ENCODE results near the gene CXCL6.

Gene CXCL6

DNA sequence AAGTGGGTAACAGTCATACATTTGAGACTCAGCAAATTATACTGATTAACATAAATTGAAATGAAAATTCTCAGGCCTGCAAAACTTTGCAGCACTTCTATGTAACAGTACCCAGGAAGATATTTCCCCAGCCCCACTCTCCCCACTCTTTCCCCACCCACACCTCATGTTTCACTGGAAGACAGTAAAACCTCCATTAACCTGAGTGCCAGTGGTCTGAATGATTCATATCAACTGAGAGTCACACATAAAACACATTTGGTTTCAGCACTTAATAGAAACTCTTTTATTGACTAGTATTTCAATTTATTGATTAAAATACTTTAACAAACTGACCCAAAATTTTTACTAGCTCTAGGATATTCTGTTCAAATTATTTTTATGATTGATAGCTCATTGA, 6.9 kb downstream of the CXCL6 start:
- no peak for DNase-seq

DNA sequence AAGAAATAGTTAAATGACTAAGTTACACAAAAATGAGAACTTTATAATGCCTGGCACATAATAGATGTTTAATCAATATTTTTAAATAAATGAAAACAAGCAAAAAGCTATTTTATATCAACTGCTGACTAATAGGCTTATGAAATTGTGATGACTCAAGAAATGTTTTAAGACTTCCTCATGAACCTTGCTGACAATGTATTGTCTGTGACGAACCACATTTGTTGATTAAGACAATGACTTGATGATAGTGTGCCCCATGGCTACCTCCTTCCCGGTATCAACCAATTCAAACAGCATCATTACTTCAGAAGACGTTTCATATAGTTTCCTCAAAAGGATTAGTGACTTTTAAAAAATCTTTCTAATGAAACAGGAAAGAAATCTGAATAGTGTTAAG, 7.9 kb downstream of the CXCL6 start:
- DNase-seq = no peak

DNA sequence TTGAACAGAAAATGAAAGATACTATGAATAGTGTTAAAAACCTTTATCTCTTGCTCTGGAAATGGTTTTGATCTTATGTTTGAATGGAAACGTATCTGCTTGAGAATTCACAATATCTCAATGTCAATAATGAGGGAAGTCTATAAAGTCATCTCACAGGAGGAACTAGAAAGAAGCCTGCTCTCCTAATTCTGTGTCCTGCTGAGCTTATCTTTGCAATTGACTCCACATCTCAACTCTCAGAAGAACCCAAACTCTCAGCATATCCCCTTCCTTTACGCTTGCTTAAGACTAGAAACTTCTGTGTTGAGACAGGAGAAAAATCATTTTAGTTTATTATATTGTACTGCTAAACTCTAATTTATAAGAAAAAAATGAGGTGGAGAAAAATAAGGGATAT, 8.3 kb downstream of the CXCL6 start:
- no peak for DNase-seq

DNA sequence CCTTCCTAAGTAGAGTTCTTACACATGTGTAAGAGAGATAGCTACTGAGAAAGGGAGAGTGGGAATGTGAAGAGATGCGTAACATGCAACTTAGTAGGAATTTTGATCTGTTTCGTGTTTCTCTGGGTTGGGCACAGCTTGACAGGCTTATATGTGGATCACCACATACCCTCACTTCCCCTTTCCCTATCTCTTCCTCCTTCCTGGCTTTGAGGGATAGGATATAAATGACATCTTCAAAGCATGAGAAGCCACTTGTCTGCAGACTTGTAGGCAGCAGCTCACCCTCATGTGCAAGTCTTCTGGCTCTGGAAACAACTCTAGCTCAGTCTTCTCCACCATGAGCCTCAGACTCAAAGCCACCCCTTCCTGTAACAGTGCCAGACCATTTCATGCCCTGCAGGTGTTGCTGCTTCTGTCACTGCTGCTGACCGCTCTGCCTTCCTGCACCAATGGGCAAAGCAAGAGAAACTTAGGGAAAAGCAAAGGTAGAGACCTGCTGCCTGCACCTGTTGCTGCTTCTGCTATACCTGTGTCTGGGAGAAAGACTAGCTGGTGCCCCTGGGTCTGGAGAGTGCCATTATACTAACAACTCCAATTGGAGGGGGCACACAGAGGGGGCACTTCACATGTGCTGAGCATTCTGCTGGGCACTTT, 11.2 kb downstream of the CXCL6 start:
- DNase-seq = no peak

DNA sequence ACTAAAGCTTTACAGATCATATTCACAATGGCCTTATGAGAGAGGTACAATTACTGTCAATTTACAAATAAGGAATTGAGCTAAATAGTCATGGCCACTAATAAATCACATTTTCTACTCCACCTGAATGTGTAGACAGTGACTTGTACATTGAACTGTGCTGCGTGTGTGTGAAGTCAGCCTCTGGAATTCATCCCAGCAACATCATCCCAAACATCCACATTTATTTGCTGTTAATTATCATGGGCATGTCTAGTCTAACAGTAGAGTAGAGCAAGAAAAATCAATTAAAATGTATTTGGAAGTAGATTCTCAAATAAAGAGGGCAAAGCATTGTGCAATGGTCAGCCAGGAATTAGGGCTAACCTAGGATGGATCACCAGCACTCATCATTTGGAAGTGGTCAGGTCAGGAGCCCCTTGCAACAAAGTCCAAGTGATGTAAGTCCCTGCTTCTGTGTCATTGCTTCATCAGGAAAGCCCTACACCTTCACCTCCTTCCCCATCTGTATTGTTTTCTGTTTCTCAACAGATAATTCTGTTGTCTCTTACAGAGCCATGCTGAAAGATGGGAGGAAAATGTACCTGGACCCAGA, 11.8 kb downstream of the CXCL6 start:
- DNase-seq = no peak

DNA sequence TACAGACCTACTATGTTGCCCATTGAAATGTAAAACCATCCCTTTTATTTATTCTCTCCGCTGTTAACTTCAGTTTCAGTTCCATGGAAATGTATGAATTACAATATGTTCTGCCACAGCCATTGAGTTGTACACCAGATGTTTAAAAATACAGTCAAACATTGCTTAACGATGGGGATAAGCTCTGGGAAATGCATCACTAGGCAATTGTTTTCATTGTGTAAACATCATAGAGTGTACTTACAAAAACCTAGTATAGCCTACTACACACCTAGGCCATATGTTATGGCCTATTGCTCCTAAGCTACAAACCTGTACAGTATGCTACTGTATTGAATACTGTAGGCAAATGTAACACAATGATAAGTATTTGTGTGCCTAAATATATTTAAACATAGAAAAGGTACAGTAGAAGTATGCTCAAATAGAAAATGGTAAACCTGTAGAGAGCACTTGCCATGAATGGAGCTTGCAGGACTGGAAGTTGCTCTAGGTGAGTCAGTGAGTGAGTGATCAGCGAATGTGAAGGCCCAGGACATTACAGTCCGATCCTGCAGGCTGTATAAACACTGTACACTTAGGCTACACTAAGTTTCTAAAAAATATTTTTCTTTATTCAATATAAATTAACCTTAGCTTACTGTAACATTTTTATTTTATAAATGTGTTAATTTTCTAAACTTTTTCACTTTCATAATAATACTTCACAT, 13.9 kb downstream of the CXCL6 start:
- no peak for DNase-seq

DNA sequence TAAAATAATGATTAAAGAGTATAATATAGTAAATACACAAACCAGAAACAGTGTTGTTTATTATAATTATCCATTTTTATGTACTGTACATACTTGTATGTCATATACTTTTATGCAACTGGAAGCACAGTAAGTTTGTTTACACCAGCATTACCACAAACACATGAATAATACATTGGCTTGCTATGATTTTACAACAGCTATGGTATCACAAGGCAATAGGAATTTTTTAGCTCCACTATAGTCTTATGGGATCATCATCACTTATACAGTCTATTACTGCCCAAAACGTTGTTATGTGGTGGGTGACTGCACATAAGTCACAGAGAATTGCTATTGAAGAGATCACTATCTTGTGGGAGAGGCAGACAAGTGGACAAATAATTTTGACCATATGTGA, 14.8 kb downstream of the CXCL6 start:
- DNase-seq = no peak

DNA sequence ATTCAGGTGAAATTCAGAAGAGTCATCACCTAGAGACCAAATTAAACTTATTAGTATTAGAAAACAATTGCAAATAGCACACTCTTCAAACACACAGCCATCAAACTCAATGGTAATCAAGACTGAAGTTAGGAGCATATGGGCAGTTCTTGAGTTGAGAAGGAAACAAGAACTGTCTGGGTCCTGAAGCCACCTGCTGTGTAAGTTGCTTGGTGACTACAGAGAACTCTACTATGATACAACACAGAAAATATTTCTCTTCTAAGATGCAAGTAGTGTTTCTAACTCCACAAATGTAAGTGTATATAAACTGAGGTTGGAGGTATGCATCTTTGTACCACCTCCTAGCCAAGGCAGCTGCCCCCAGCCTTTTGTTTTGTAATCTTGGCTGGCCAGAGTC, 16.3 kb downstream of the CXCL6 start:
- DNase-seq = no peak

DNA sequence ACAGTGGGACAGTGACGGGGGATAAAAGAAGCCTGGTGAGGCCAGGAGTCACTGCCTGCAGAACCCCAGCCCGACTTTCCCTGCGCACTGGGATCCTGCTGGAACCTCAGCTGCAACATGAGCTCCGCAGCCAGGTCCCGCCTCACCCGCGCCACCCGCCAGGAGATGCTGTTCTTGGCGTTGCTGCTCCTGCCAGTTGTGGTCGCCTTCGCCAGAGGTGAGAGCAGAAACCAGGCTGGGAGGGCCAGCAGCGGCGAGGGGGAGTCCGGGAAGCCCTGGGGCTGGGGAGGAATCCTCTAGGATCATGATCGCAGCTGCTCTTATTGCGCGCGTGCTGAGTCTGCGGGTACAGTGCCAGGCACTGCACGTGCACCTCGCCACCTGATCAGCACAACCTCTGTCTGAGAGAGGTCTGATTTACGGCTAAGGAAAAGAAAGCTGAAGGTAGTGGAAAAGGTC, 16.8 kb downstream of the CXCL6 start, which contains the start of gene PF4V1:
PF4V1 (plus strand) TSS at position 51 of the 459 bp plus-strand sequence; CDS start at position 118, 67 bp downstream.
- DNase-seq = peak; percentile 39

DNA sequence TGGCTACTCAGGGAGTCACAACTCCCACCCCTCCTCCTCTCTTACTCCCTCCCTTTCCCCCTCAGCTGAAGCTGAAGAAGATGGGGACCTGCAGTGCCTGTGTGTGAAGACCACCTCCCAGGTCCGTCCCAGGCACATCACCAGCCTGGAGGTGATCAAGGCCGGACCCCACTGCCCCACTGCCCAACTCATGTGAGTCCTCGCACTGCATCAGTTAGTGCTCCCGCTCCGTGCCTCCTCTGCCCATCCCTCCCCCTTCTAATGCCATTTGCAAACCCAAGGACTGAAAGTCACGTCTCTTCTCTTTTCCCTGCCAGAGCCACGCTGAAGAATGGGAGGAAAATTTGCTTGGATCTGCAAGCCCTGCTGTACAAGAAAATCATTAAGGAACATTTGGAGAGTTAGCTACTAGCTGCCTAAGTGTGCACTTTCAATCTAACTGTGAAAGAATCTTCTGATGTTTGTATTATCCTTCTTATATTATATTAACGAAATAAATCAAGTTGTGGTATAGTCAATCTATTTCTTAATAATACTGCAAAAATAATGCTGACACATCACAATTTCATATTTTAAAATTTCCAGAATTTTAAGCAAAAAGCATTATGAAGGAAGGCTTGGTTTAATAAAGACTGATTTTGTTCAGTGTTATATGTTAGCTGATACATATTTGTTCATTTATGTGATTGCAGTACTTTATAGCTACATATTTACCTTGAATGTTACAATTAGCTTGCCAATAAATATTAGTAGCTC, 17.4 kb downstream of the CXCL6 start:
- no peak for DNase-seq

DNA sequence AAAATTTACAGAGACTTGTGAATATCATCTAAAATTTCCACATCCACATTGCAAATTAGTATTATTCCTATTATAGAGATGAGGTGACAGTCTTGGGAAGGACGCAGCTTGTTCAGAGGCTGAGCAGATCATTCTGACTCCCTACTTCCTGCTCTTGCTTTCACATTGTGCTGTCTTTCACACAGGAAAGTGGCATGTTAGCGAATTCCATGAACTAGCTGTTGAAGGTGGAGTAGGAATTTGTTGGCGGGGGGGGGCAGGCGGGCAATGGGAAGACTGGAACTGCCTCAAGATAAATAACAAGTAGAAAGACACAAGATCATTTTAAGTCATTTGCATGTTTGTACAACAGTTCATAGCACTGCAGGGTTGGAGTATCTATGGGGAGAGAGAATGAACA, 18.9 kb downstream of the CXCL6 start:
- no peak for DNase-seq

DNA sequence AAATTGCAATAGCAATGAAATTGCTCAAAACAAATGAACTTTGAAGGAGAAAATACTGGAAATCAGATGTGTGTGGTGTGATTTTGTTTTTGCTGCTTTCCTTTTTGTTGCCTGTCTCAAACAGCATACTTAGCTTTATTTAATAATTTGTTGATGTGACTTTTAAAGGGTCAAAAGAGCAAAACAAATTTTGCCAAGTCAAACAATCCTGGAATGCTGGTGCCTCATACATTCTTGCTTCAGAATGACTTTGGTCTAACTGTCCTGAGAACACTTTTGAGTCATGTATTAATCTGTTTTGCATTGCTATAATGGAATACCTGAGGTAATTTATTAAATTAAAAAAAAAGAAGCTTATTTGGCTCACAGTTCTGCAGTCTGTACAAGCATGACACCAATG, 20.0 kb downstream of the CXCL6 start:
- no peak for DNase-seq

DNA sequence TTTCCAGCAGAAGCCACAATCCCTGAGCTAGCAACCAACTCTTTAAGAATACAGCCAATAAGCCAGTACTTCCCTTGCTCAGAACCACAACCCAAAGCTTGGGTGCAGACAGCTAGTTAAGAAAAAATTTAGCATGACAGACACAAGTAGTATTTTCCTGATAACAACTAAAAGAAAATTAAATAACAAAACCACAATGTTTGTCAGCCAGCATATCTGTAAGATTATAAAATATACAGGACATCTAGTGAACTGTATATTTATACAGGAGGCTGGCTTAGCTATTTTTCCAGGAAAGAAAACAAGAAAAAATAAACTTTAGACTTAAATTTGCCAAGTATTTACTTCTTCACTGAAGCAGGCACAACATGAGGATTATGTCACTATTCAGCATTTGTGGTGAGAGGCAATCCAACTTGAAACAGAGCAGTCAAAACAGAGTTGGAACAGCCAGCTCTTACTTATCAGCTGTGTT, 23.2 kb downstream of the CXCL6 start:
- no peak for DNase-seq

DNA sequence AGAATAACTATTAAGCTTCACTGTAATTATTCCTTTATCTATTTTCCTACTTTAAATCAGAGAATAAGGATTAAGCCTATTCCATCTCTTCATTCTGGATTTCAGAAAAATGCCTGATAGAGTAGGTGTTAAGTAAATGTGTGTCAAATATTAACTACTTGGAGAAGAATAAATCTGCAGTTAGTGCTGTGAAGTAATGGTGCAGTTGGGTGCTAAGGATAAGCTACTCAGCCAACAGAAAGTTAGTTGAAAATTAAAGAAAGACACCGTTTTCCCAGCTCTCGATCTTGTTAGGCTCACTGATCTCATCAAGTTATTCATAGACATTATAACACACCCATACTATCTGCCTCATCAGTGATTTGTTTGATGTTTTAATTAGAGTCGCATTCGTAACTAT, 23.7 kb downstream of the CXCL6 start:
- DNase-seq = no peak

DNA sequence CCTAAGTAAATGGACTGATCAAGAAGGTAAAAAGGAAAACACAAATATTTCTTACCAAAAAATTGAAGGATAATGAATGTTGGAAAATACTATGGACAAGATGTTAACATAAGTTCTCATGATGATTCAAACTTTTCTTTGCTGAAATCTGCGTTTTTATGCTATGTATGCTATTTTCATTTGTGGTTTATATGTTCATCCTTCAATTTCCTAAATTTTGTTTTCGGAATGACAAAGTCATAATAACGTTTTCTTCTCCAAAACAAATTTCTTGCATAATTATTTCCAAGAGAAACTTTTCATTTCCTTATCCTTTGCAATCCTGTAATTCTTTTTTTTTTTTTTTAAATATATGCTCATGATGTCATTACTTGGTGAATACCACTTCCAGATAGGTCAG, 24.4 kb downstream of the CXCL6 start:
- no peak for DNase-seq

DNA sequence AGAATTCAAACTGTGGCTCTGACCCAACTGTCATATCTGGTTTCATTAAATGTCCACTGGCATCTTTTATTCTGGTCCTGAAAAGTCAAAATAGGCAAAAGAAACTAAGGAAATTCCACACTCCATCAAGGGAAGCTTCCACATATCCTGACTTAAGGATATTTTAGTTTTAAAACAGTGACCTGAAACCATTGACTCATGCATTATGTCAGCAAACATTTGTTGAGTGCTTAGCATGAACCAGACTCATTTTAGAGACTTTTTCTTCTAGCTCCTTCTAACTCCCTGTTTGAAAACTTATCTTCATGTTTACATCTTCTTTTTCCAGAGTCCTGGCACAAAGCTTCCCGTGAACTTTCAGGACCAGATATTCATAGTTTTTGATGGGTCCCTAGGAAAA, 25.8 kb downstream of the CXCL6 start:
- DNase-seq = no peak

DNA sequence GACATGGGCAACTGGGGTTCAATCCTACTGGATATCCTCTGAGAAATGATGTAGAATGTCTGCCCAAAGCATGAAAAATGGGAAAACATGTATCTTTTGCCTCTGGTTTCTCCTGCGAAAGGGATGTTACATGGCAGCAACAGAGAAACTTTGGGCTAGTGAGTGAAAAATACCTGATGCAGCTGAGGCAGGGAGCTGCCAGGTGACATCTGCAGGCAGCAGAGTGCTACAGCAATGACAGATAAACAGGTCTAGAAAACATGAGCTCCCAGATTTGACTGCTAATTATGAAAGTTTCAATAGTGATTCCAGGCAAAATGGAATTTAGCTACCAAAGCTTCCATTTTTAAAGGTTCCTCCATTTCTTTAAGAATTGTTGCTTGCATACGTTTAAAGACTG, 27.9 kb downstream of the CXCL6 start:
- DNase-seq = peak; percentile 11

DNA sequence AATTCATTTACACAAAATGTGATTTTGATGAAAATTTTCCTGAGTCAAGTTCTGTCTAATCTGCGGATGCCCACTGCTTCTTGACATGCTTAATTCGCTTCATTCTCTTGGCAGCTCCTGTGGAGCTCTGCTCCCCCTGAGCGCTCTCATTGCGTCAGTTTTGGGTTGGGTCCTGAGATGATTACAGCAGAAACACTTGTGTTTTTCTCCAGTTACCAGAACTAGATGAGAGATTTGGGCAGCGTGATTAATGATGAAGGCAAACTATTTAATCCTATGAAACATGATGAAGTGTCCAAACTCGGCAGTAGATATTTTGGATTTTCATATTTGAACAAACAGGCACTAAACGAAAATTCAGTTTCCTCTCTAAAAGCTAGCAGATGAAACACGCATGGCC, 28.5 kb downstream of the CXCL6 start:
- no peak for DNase-seq

DNA sequence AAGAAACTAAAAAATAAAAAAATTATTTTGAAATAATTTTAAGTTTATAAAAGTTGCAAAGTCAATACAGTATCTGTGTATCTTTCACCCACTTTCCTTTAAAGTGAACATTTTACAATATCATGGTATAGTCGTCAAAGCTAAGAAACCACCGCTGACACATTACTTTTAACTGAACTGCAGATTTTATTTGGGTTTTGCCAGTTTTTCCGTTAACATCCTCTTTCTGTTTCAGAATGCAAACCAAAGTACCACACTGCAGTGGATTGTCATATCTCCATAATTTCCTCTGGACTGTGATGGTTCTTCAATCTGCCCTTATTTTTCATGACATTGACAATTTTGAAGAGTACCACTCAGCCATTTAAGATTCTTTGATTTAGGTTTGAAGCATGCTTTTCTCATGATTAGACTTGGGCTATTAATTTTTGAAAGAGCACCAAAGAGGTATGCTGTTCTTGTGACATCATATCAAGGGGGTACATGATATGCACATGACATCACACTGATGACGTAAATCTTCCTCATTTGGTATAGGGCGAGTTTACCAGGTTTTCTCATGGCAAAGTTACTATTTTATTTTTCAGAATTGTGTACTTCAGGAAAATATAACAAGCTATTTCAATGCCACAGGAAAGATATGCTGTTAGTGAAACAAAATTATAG, 29.1 kb downstream of the CXCL6 start:
- no peak for DNase-seq

DNA sequence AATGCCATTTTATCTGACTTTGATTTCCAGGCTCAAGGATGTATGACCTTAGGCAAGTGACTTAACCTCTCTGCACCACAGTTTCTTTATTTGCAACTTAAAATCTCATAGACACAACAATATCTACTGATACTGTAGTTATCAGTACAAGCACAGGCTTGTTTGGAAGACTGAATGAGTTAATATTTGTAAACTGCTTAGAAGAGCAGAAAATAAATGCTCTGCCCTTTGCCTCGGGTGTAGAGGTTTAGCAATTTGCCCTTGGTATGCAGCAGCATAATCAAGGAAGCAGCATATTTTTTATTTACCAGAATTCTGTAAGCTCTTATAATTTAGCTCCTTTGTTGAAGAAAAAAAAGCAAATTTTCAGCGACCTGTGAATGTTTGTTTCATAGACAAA, 29.8 kb downstream of the CXCL6 start:
- no peak for DNase-seq

DNA sequence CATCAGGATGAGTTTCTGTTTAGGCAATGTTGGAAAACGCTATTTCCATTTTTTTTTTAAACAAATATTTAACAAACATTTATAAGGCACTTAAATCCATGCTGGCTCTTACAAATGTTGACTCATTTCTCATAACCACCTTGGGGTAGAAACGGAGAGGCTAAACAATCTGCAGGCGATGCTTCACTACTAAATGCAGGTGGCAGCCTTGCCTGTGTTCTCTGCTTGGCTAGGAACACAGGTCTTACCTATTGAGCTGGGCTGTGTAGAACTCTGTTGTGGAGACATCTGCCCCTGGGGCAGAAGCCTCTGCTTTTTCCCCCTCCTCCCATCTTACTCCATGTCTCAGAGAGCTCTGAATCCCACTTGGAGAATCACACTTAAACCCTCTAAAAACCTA, 31.3 kb downstream of the CXCL6 start:
- peak; percentile 10 for DNase-seq

DNA sequence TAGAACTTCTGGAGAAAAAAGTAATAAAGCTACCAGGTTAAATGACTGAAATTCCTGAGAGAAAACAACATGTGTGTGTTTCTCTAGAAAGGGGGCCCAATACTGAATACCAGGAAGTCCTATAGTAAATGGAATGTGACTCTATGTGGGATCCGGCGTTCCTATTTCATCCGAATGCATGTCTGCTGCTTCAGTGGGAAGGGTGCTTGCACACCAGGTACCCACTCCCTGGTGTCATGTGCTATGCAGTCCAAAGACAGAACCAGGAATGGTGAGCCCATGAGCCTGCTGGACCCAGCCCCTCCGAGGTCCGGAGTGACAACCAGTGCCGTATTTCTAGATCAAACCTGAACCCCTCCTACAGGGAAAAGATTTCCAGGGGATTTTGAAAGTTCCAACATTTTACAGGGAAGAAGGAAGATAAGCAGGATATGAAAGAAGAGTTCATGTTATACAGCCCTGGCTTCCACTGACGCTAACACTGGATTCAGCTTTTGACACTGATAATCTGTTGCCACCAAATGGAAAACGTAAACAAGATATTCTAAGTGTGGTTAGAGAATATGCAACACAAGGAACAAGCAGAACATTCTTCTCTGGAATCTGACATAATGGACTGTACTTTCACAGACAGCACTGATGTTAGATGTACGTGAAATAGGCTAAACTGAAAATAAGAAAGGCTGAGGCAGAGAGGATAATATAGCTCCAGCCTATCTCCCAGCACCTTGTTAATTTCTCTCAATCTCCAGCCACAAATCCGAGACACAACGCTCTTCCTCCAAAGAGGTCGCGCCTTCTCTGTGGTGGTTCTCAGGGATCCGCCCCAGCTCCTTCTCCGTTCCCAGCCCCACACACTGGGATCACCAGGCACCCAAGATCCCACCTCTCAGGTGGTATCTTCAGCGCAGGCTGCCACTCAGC, 32.0 kb downstream of the CXCL6 start:
- DNase-seq = peak; percentile 14
